ENCODE results near the gene FREM2.

Gene FREM2, protein sequence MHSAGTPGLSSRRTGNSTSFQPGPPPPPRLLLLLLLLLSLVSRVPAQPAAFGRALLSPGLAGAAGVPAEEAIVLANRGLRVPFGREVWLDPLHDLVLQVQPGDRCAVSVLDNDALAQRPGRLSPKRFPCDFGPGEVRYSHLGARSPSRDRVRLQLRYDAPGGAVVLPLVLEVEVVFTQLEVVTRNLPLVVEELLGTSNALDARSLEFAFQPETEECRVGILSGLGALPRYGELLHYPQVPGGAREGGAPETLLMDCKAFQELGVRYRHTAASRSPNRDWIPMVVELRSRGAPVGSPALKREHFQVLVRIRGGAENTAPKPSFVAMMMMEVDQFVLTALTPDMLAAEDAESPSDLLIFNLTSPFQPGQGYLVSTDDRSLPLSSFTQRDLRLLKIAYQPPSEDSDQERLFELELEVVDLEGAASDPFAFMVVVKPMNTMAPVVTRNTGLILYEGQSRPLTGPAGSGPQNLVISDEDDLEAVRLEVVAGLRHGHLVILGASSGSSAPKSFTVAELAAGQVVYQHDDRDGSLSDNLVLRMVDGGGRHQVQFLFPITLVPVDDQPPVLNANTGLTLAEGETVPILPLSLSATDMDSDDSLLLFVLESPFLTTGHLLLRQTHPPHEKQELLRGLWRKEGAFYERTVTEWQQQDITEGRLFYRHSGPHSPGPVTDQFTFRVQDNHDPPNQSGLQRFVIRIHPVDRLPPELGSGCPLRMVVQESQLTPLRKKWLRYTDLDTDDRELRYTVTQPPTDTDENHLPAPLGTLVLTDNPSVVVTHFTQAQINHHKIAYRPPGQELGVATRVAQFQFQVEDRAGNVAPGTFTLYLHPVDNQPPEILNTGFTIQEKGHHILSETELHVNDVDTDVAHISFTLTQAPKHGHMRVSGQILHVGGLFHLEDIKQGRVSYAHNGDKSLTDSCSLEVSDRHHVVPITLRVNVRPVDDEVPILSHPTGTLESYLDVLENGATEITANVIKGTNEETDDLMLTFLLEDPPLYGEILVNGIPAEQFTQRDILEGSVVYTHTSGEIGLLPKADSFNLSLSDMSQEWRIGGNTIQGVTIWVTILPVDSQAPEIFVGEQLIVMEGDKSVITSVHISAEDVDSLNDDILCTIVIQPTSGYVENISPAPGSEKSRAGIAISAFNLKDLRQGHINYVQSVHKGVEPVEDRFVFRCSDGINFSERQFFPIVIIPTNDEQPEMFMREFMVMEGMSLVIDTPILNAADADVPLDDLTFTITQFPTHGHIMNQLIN (N-terminal part only)

GRCh38 chr13:38686577-38687245, at the start of gene FREM2:
Gene FREM2, plus strand, starts transcription at chr13:38687077. Its CDS starts 268 bp downstream, at chr13:38687345.
- DNase-seq = peak; percentile 97

GRCh38 chr13:38637576-38637975, 49.3 kb upstream of the FREM2 start:
- peak; percentile 41 for DNase-seq

DNA sequence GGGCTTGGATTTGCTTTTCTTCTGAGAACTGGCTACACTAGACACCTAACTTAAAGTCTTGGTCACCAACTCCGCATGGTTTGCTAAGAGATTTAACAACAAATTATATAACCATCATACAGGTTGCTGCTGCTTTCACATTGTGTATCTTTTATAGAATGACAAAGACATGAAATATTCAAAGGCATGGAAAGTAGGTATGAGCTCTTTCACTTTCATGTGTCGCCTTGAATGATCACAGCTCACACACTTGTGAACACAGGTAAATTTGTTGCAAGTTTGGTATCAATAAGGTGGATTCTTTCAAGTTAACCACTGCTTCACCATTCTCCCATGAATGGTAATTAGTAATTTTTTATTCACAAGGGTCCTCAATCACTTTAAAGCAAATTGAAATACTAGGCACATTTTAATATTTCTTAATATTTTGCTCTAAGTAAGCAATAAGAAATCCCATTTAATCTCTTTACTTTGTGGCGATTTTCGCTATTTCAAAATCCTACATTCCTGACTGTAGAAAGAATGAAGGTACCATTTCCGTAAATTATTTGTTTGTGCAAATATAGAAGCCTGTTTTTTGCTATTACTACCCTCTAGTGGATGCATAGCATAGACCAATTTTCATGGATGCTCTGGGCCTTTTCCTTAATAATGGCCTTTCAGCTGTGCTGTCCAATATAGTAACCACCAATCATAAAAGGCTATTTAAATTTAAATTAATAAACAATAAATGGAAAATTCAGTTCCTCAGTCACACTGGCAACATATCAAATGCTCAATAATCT, 45.5 kb upstream of the FREM2 start:
- no peak for DNase-seq

- DNase-seq = no peak
Observed at GRCh38 chr13:38647312-38647711, 39.6 kb upstream of the FREM2 start.

- DNase-seq = no peak
Observed at GRCh38 chr13:38648912-38649311, 38.0 kb upstream of the FREM2 start.

DNA sequence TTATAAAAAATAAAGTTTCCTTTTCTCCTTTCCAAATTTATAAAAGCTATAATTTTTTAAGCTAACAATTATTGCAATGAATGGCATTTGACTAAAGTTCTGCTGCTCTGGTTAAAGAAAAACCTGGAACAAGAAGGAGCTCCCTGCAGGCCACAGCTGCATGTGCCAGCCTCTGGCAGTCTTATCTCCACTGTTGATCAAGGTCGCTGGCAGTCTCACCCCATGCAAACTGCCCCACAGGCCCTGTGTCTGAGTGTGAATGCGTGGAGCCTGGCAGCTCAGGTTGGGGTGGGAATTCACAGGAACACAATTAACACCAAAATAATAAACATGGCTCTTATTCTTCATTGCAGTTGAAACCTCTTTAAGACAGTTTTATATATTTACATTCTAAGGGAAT, 30.2 kb upstream of the FREM2 start:
- DNase-seq = no peak

DNA sequence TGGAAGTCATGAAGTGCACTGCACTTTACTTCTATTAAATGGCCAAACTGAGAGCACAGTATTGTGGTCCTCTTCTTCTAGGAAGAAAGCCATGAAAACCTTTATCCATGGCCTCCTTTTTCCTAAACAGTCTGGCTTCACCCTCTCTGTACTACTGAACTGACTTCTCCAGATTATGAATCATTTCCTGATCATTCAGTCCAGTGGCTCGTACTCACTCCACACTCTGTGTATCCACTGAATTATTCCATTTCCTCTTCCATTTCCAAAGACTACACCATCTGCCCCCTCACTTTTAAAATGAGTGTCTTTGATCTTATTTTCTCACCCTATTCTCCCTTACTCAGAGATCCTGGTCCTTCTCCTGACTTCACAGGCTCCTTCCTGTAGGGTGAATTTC, 29.7 kb upstream of the FREM2 start:
- no peak for DNase-seq

DNA sequence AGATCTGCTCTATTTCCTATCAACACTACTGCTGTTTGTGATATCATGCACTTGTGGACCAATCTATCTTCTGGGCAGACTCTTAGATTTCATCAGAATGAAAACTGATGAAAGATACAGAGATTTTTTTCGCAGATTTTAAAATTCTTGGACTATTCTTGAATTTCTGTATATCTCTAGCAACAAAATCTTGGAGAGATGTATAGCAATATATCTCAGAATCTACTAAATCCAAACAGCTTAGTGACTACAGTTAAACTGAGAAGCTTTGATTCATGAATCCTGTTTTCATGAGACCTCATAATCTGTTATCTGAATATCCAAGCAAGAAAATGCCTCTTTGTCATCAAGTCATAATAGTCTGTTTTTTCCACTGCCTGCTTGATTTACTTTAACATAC, 28.0 kb upstream of the FREM2 start:
- DNase-seq = no peak

DNA sequence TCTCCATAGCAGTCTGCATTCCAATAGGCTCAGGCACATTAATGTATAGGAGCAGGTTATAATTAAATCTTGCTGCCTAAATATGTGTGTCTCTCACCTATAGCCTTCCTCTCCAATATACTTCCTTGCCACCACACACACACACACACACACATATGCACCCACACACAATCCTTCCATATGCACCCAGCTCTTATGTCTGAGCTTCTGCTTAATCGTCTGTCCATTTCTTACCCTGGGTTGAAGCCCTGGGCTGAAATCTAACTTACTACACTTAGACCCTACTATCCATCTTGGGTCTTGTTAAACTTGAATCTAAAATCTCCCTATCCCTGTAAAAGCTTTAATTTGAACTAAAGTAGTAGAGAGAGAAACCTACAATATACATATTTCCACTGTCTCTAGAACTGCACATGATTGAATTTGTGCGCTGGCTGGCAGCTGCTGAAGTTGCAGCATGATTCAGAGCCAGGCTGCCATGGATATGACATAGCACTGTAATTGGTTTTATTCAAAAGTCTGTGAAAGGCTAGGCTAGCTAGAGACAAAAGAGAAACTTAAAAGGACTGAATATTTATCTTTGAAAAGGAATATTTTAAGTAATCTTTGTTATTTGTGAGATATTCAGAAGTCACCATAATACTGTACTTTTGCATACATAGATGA, 25.7 kb upstream of the FREM2 start:
- DNase-seq = no peak

DNA sequence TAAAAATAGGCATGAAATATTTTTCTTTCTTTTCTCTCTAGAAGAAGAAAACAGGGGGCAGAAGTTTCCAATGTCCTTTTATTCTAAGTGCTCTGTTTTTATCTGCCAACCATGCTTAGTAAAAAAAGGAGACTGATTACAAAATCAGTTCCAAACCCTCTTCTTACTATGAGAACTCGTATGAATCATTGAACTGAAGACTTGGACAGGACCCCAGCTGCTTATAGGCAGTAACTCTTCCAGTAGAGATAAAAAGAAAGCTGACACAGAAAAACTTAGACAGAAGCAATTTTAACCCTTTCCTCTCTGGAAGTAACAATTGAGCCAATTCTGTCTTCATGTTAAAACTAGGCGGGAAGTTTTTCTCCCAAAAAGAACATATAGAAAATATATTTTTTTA, 24.5 kb upstream of the FREM2 start:
- DNase-seq = no peak

- DNase-seq = no peak
Observed at GRCh38 chr13:38664906-38665305, 22.0 kb upstream of the FREM2 start.

GRCh38 chr13:38667526-38668109, 19.3 kb upstream of the FREM2 start:
- DNase-seq = no peak

GRCh38 chr13:38669234-38669964, 17.5 kb upstream of the FREM2 start:
- no peak for DNase-seq

DNA sequence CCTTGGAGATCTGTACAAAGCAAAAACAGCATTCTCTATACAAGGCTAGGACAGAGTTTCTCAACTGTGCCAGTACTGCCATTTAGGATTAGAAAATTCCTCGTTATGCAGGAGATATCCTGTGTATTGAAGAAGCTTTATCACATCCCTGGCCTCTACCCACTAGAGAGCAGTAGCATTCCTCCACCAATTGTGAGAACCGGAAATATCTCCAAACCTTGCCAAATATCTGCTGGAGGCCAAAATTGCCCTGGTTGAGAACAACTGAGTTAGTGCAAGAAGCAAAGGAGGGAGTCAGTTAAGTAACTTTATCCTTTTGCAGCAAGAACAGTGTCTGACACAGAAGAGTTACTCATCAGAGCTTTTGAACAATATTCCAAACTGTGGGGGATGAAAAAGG, 16.2 kb upstream of the FREM2 start:
- DNase-seq = no peak

DNA sequence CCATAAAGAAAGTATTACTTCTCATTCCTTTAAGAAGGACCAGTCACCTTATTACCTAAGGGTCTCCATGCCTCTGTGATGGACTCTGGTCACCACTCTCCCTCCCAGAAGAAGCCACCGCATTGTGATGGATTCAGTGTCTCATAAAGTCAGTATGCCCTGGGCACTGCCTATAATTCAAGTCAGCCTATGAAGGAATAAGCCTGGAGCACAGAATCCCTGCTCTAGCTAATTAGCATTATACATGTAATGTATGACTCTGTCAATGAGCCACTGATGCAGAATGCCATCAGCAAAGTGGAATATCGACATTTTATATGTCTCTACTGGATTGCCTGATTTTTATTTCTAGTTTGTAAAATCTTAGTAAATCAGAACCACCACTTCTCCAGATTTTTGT, 14.9 kb upstream of the FREM2 start:
- DNase-seq = no peak

- DNase-seq = no peak
Observed at GRCh38 chr13:38674208-38674607, 12.7 kb upstream of the FREM2 start.

DNA sequence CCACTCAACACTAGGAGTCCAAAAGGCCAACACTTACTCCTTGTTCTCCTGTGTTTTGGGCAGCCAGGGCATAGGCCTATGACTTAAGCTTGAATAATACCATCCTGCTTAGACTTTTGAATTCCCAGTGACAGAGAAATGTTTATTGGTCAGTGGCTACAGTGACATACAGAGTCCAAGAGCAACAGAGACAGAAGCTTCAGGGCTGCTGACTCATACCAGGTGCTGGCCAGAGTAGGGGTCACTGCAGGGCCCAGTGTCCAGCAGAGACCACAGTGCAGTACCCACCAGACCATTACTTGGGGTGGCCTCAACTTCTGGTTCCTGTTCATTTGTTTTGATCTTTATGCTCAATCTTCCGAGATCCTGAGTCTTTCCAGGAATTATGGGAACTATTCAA, 6.0 kb upstream of the FREM2 start:
- no peak for DNase-seq

GRCh38 chr13:38684714-38685113, 2.2 kb upstream of the FREM2 start:
- no peak for DNase-seq

- peak; percentile 38 for DNase-seq
Observed at GRCh38 chr13:38685431-38685830, 1.4 kb upstream of the FREM2 start.

- DNase-seq = peak; percentile 68
Observed at GRCh38 chr13:38685974-38686576, 802 bp upstream of the FREM2 start.

Measured in NCI-H146 (cell line).